HG03064 (cell line): ENCODE measurements around the gene SLC6A19.
"Not testable (repeated sequence)": the region's sequence is repeated elsewhere in the genome, so short reads cannot be mapped to it uniquely, and the experiment has no call there.

Experiments used
- ATAC-seq: cut with Tn5 transposase; IDR thresholded peaks from one replicate; pipeline ENCODE4 v1.9.1; 2021; ENCODE audit warnings: low read depth; ENCODE audit not compliant: unreplicated experiment

The SLC6A19 gene

DNA sequence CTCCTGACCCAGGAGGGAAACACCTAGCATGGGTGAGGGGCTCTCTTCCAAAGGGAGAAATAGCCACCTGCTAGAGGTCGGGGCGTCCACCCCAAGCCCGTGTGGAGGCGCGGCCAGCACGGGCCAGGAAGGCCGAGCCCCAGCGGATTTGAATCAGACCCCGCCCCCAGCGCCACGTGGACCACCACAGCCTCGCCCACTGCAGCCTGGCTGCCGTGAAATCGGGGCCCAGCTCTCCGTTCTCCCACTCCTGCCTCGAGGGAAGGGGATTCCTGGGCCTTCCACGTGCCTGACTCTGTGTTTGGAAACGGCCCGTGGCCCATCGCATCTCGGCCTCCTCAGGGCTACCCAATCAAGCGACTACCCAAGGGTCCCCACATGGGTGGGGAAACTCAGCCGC is 55.4 kb downstream of the SLC6A19 start:
- ATAC-seq: no peak

DNA sequence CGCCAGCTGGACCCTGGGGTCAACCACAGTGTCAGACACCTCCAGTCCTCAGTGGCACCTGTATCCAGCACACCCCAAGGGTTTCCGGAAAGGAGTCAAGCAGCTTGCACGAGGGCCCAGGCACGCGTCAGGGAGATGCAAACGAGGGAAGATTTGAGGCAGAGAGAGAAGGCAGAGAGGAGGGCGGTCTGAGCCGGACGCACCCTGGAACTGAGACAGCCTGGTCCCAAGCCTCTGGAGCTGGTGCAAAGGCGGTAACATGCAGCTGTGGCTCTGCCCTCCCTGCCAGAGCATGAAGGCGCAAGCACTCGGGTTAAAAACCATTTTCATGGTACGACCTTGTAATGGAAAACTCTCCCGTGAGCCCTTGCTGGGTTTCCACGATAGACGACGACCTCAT is 56.0 kb downstream of the SLC6A19 start:
- ATAC-seq: no peak

DNA sequence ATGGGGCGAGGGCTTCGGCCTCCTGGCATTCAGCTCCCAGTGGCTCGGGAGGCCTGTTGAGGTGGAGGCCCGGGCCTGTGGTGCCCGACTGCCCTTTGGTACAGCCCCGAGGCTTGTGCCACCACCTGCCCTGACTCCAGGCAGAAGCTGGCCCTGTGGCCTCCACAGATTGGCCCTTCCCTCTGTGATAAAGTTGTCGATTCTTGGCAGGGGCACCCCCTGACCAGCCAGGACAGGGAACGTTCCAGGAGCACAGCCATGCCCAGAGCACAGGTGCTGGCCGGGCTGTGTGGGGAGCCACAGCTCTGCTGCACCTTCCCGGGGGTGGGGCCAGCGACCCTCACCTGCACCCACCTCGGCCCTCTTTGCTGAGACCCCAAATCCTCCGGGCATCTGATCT is 56.4 kb downstream of the SLC6A19 start:
- ATAC-seq: no peak

DNA sequence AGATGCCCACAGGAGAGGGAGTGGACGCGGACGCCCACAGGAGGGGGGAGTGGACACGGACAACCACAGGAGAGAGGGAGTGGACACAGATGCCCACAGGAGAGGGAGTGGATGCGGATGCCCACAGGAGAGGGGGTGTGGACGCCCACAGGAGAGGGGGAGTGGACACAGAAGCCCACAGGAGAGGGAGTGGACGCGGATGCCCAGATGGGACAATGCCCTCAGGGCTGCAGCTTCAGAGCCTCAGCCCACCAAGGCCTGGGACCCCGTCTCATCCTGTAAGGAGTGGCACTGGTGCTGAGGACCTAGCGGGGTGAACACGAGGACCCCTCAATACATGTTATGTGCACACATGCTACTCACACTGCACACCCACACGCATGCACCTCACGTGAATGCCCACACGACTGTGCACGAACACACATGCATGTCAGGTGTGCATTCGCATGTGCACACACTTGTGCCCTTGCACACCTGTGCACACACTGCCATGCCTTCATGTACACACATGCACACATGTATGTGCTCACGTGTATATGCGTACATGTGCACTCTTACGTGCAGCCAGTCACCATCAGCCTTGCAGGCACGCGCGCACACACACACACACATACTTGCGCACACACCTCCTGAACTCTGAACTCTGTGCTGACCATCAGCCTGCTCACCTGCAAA is 58.5 kb downstream of the SLC6A19 start:
- ATAC-seq: no peak

DNA sequence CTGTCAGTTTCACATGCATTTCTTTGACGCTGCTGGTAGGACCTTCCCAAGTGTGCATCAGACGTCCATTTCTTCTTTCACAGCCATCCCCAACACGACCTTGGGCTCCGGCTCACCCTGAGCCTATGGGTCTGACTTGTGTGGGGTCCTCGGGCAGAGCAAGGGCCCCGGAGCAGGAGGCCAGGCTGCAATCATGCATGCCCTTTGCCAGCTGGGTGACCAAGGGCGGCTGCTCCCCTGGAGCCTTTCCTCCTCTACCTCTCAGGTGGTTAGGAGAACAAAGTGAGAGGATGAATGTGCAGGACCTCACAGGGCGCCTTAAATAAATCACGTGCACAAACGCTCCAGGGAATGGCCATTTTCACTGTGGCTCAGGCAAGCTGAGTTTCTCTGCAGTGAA is 60.2 kb downstream of the SLC6A19 start:
- ATAC-seq: no peak

DNA sequence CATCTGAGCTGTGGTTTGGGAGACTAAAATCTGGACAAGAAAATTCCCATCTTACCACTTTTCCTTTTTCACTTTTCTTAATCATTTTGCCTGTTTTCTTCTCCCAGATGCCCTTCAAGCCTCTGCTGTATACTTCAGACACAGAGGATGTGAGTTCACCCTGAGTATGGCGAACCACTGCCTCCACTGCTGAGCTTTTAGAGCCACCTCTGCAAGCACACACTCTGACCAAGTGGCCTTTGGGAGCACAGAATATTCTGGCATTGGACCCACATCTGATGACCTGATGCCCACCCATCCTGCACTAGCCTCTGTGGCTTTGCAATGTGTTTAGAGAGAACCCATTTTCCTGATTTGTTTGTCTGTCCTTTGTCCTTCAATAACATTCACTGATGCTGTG is 61.0 kb downstream of the SLC6A19 start:
- no peak for ATAC-seq

DNA sequence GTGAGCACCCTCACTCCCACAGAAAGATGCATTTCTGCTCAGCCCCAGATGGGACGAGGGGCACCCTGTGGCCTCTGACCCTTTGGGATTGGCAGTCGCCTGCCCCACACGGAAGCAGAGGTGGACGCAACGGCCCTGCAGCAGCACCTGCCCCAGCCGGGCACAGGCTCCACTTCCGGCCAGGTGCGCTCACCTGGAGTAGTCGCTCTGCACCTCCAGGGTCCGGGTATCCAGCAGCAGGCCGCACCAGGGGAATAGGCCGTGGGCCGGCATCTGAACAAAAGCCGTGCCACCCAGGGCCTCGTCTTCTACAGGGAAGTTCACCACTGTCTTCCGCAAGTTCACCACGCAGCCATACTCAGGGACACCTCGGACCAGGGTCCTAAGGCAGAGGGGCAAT is 62.8 kb downstream of the SLC6A19 start:
- ATAC-seq: no peak

DNA sequence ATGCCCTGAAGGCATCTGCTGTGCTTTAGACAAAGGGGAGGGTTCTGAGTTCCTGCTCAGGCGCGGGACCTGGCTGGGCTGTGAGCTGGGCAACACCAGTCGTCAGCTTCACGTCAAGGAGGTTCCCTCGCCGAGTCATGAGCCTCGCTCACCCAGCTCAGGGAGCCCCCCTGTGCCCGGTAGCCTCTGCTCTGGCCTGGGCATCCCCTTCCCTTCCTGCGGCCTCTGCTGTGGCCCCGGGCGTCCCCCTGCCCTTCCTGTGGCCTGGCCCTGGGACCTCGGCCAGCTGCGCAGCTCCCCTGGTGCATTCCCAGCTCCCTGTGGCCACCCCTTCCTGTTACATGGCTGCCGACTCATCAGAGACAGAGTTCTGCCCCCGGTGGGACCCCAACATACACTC is 63.6 kb downstream of the SLC6A19 start:
- no peak for ATAC-seq

DNA sequence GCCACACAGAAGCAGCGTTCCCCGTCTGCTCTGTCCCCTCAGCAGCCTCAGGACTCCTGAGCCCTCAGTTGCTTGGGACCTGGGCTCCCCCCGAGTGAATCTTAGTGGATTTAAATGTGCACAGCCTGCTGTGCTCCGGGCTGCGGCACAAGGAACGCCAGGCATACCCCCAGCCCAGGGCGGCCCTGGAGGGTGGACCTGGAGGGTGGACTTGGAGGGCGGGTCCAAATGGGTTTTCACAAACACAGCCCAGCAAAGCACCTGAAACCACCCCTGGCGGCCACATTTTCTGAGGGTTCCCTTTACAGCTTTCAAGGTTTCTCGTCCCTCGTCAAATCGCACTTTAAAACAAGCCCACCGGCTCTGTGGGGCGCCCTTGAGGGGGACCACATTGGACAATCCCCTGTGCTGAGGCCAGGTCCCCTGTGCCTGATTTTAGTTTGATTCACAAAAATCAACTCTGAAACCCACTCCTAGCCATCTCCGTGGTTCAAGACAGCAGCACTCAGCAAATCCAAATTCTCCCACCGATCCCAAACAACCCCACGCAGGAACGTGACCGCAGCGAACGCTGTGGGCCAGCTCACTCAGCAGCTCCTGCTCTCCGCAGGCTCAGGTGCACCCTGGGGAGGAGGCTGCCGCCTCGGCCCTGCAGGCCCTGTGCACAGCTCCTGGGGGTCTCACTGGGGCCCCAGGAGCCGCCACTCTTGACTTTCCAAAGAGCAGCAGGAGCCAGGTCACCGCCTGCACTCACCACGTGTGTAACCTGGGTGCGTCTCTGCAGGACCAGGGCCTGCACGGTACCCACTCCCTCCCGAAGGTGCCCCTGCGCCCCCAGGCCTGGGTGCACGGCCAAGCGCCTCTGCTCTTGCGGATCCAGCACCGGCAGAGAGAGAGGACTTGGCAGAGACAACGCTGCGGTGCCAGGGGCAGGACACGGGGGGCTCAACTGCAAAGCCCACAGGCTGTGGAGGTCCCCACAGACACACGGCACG is 64.4 kb downstream of the SLC6A19 start:
- no peak for ATAC-seq

DNA sequence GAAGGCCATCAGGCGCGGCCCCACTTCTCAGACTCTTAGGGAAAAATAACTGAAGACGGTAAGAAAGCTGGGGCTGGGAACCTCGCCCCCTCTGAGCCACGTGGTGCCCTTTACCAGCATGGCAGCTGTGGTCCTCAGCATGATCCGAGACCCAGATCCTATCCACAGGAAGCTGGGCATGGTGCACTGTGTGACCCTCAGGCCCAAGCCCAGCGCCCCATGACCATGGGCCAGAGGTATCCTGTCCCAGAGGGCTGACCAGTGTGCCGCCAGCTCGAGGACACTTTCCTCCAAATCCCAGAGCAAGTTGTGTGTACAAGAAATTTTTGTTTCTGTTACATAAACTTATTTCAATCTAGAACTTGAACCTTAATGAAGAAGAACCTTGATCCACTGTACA is 65.4 kb downstream of the SLC6A19 start:
- no peak for ATAC-seq

DNA sequence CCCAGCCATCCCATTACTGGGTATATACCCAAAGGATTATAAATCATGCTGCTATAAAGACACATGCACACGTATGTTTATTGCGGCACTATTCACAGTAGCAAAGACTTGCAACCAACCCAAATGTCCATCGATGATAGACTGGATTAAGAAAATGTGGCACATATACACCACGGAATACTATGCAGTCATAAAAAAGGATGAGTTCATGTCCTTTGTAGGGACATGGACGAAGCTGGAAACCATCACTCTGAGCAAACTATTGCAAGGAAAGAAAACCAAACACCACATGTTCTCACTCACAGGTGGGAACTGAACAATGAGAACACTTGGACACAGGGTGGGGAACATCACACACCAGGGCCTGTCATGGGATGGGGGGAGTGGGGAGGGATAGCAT is 66.1 kb downstream of the SLC6A19 start:
- not testable (repeated sequence) for ATAC-seq

DNA sequence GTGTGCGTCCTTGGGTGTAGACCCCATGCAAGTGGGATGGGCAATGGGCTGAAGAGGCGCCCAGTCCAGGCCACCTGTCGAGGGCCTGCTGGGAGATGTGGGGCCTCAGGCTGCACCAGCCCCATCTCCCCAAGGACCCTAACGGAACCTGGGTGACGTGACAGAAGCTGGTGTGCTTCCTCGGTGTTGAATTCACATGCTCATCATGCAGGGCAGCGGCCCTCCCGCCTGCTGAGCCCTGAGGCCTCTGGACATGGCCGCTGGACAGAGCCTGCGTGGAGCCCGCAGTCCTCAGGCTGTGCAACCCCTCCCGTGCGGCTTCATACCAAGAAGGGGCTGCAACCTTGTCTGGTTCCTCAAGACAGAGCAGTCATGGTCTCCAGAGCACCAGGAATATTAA is 66.7 kb downstream of the SLC6A19 start:
- ATAC-seq: no peak

DNA sequence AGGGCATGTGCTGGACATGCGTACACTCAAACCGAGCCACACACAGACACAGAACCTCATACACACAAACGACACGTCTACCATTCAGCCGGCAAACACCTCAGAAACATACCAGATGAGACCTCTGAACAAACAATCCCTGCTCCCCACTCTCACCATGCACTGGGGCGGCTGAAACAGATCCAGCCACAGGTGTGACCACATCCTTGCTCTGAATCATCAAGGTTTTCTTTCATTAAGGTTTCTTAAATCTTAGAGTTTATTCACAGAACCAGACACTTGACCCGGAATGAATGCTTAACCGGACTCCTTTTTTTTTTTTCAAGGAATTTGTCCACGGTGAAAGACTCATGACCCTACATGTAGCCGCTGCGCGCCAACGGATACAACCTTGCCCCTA is 67.3 kb downstream of the SLC6A19 start:
- no peak for ATAC-seq

DNA sequence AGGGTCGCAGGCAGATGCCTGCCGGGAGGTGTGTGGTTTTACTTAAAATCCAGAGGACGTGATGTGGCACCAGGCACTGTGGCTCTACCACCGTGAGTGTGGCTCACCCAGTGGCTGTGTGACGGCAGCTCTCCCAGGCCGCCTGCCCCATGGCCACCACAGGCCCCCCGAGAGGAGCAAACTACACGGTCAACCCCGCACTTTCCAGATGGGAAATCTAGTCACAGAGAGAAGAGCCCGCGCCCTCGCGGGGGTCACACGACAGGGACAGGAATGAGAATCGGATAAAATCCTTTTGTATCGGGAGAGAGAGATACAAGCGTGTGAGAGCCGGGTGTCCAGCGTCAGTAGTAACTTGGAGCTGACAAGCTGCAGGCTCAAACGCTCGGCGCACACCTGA is 69.0 kb downstream of the SLC6A19 start:
- no peak for ATAC-seq

DNA sequence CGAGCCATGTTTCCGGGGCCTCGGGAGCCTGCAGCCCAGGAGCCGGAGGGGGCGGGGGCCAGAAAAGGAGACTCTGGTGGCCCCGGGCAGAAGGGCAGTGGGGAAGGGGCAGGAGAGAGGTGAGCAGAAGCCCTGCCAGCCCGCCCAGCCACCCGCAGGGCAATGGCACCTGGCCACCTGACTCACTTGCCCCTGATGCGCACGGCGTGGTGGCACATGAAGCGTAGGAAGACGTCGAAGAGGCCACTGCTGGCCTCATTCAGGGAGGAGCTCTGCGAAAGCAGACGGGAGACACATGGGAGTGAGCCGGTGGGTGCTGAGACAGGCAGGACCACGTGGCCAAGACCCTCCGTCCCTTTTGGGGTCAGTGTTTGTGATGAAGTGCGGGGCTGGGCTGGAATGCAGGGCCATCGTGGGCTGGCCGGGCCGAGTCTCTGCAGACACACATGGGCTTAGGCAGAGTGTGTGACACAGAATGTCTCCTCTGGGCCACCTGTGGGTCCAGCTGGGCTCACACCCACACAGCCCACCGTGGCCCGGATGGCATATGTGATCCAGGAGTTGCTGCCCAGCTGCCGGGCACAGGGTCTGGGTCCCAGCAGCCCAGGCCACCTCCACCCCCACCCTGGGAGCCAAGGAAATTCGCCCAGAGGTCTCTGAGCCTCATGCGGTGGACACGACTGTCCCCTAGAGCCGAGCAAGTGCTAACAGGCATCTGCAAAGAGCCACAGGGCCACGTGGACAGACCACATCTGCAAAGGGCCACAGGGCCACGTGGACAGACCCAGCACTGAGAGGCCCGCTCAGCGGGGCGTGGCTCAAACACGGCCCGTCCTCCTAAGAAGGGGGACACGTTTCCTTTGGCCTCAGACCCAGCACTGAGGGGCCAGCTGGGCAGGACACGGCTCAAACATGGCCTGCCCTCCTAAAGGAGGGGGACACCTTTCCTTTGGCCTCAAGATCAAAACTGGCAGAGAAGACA is 69.8 kb downstream of the SLC6A19 start:
- no peak for ATAC-seq

DNA sequence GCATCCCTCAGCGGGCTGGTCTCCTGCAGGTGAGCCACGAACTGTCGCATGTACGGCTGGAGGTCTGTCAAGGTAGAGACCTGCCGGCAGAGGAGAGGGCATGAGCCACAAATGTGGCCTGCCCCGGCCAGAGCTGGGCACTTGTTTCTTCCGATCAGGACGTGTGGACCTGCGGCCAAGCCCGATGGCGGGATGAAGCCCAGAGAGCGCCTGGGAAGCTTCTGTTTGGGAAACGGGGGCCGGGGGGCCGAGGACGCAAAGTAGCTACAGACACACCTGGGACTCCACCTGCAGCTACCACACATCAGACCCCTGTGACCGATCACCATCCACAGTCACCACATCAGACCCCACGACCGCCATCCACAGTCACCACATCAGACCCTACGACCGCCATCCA is 70.8 kb downstream of the SLC6A19 start:
- ATAC-seq: no peak

DNA sequence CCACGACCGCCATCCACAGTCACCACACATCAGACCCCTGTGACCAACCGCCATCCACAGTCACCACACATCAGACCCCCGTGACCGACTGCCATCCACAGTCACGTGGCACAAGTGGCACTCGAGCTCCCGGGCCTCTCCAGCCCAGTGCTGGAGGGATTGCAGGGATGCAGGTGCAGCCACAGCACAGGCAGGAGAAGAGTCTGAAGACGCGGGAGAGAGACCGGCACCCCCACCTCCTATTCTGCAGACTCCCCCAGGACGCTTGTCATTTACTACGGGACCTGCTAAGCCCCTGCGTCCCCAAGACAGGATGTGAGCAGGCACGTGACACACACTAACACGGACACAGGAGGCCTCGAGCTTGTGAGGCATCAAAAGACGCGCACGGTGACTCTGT is 72.3 kb downstream of the SLC6A19 start:
- ATAC-seq: no peak

DNA sequence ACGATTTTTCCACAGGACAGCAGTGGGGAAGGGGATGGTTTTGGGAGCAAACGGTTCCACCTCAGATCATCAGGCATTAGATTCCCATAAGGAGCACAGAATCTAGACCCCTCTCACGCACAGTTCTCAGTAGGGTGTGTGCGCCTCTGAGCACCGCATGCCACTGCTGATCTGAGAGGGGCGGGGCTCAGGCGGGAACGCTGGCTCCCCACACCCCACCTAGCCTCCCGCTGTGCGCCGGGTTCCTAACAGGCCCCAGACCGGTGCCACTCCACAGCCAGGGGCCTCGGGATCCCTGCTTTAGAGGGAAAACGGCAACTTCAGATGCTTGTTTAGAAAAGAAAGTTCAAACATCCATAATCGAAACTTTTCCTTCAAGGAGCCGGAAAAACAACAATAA is 73.1 kb downstream of the SLC6A19 start:
- ATAC-seq: no peak
